ENCODE measurements around the gene FAM110A. TPM values are rescaled to one million over a fixed set of nuclear protein-coding genes. Genes with fewer than 3 reads are reported as not detected.

Gene FAM110A
- total RNA-seq, 2 experiments from 2014 or later, result 15.4 to 16.2 TPM

DNA sequence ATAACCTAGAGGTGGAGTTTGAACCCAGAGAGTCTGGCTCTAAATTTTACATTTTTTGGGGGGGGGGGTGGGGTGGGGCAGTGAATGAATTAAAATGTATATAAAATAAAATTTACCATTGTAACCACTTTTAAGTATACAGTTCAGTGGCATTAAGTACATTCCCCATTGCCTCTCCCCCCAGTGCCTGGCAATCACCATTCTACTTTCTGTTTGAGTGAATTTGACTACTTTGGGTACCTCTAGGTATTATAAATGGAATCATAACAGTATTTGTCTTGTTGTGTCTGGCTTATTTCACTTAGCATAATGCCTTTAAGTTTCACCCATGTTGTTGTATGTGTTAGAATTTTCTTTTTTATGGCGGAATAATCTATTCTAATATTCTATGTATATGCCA lies 2.7 kb downstream of the FAM110A start:
- intact Hi-C loops (cut with micrococcal nuclease), result loop anchor here (1.0 to 10.0 kb wide), 3 partner anchors 8 to 829 kb away; no protein-coding TSS in a partner anchor
- CTCF ChIA-PET, result no interaction called here
- Mint-ChIP-seq H3K9me3 (peaks cover 4% of the 10 kb centered on the region), H3K4me1 (ENCODE audit: low read depth) (peaks cover 41% of the 10 kb centered on the region), H3K27ac (peak overlapping the region; percentile 87), H3K4me3 (peak overlapping the region; percentile 4), H3K27me3 (ENCODE audit: low read depth) (no peaks in the 10 kb centered on the region), H3K36me3 (ENCODE audit: low read depth) (no peaks in the 10 kb centered on the region)
- DNase-seq, result peak; percentile 70

DNA sequence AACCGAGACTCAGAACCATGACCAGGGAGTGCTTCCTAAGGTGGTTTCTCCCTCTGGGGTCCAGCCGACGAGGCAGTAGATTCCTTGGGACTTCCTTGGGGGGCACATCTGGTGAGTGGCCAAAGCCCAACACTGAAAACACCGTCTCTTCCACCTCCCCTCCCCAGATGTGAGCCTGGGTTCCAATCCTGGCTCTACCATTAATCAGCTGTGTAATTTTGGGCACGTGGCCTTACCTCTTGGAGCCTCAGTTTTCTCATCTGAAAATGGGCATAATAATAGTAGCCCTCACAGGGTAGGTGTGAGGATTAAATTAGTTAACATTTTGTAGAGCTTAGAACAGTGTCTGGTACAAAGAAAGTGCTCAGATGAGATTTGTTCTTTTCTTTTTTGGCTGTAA lies 5.5 kb downstream of the FAM110A start:
- Mint-ChIP-seq H3K27me3 (ENCODE audit: low read depth) (no peaks in the 10 kb centered on the region), H3K36me3 (ENCODE audit: low read depth) (no peaks in the 10 kb centered on the region), H3K4me1 (ENCODE audit: low read depth) (peaks cover 47% of the 10 kb centered on the region), H3K4me3 (no peak overlapping the region), H3K9me3 (peaks cover 4% of the 10 kb centered on the region), H3K27ac (no peak overlapping the region)
- CTCF ChIA-PET, result interaction anchor here (0.9 kb wide), 1 partner anchor 117 kb away, joined by 3 read pairs; no protein-coding TSS in a partner anchor
- intact Hi-C loops (cut with micrococcal nuclease), result loop anchor here (5.0 to 10.0 kb wide), 2 partner anchors 373 to 826 kb away; no protein-coding TSS in a partner anchor
- no peak for DNase-seq

DNA sequence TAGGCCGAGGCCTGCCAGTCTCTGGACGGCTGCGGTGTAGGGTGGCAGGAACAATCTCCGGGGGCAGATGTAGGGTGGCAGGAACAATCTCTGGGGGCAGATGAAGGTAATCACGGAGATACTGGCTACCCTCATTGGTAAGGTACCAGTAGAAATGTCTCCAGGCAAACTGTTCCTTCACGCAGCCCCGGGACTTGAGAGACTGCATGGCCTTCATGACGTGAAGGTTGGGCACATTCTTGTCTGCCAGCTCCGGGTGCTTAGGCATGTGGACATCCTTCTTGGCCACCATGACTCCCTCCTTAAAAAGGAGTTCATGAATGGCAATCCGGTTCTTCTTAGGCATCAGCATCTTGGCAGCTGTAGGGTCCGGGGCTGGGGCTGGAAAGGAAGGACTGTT lies 6.1 kb downstream of the FAM110A start:
- Mint-ChIP-seq H3K27ac (no peak overlapping the region), H3K4me3 (no peak overlapping the region), H3K4me1 (ENCODE audit: low read depth) (peaks cover 49% of the 10 kb centered on the region), H3K9me3 (peaks cover 4% of the 10 kb centered on the region), H3K27me3 (ENCODE audit: low read depth) (no peaks in the 10 kb centered on the region), H3K36me3 (ENCODE audit: low read depth) (no peaks in the 10 kb centered on the region)
- CTCF ChIA-PET, result interaction anchor here (0.9 kb wide), 1 partner anchor 116 kb away, joined by 3 read pairs; no protein-coding TSS in a partner anchor
- intact Hi-C loops (cut with micrococcal nuclease), result loop anchor here (5.0 to 10.0 kb wide), 3 partner anchors 373 to 825 kb away; partner anchors contain the start of gene SNPH
- no peak for DNase-seq

DNA sequence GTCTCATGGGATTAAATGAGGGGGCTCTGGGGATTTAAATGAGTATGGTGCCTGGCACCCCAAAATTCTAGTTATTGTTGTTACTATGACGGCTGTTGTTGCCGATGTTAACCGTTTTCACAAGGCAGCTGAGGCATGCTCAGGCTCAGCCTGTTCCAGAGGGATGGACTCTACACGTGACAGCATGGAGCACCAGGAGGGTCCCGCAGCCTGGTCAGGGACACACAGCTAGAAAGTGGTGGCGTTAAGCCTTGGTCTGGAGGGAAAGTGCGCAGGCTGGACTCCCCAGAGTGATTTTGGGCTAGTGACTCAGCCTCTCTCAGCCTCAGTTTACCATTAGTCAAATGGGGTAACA lies 7.0 kb downstream of the FAM110A start:
- DNase-seq, result no peak
- Mint-ChIP-seq H3K36me3 (ENCODE audit: low read depth) (no peaks in the 10 kb centered on the region), H3K27me3 (ENCODE audit: low read depth) (no peaks in the 10 kb centered on the region), H3K9me3 (peaks cover 4% of the 10 kb centered on the region), H3K27ac (no peak overlapping the region), H3K4me3 (peak overlapping the region; percentile 49), H3K4me1 (ENCODE audit: low read depth) (peaks cover 42% of the 10 kb centered on the region)
- intact Hi-C loops (cut with micrococcal nuclease), result loop anchor here (5.0 kb wide), 1 partner anchor 427 kb away; the partner anchor contains the start of gene SNPH
- CTCF ChIA-PET, result no interaction called here

DNA sequence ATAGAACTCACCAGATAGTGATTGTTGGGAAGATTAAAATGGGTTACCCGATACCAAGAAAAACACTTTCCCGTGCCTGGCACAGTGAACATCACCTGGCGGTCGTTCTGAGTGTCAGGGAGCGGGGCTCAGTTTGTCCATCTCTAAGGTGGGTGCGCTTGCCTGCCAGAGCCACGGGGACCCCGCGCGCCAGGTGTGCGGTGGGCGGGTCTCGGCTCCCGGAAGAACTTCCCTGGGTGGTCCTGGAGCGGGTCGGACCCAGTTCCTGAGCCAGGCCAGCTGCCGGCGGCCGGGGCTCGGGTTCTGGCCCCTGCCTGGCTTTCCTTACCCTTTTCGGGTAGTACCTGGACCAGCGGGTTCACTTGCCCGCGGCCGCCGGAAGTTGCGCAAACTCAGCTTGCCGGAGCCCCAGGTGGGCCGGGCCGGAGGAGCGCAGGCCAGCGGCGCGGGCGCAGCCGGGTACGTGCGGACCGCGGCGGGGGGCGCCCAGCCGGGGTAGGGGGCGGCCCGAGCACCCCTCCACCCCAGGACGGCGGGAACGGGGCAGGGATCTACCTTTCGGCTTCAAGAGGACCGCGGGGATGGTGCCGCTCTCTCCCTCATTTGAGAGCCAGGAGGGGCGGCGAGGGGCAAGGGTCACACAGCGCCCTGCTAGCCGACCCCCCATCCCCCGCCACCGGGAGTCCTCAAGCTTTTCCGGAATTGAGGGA lies 7.5 kb downstream of the FAM110A start:
- H3K27me3 Mint-ChIP-seq (ENCODE audit: low read depth), result no peaks in the 10 kb centered on the region
- H3K27ac Mint-ChIP-seq, result no peak overlapping the region
- H3K4me1 Mint-ChIP-seq (ENCODE audit: low read depth), result peaks cover 40% of the 10 kb centered on the region
- intact Hi-C loops (cut with micrococcal nuclease), result loop anchor here (5.0 kb wide), 1 partner anchor 426 kb away; the partner anchor contains the start of gene SNPH
- CTCF ChIA-PET, result no interaction called here
- DNase-seq, result peak; percentile 43
- peaks cover 2% of the 10 kb centered on the region for H3K36me3 Mint-ChIP-seq (ENCODE audit: low read depth)
- peaks cover 4% of the 10 kb centered on the region for H3K9me3 Mint-ChIP-seq
- peak overlapping the region; percentile 66 for H3K4me3 Mint-ChIP-seq

GRCh38 chr20:841568-842546 lies 8.3 kb downstream of the FAM110A start:
- Mint-ChIP-seq H3K9me3 (peaks cover 4% of the 10 kb centered on the region), H3K4me1 (ENCODE audit: low read depth) (peaks cover 41% of the 10 kb centered on the region), H3K27me3 (ENCODE audit: low read depth) (no peaks in the 10 kb centered on the region), H3K4me3 (peak overlapping the region; percentile 66), H3K27ac (no peak overlapping the region), H3K36me3 (ENCODE audit: low read depth) (peaks cover 4% of the 10 kb centered on the region)
- intact Hi-C loops (cut with micrococcal nuclease), result loop anchor here (5.0 kb wide), 1 partner anchor 425 kb away; the partner anchor contains the start of gene SNPH
- no peak for DNase-seq
- CTCF ChIA-PET, result no interaction called here

DNA sequence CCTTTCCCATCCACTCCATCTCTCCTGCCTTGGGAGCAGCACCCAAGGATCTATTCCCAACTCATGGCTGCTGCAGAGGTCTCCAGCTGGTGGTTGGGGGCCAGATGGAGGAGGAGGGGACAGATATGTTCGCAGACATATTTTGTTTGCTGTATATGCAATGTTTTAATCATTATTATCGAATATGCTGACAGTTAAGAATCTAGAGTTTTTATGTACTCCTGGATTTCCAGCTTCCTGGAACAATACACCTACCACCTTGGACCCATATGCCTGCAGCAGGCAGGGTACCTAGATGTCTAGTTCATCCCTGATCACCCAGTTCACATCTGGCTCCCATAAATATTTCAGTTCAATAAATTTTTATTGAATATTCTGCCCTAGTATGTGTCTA lies 9.0 kb downstream of the FAM110A start:
- H3K4me1 Mint-ChIP-seq (ENCODE audit: low read depth), result peaks cover 42% of the 10 kb centered on the region
- intact Hi-C loops (cut with micrococcal nuclease), result loop anchor here (5.0 kb wide), 1 partner anchor 425 kb away; the partner anchor contains the start of gene SNPH
- peaks cover 5% of the 10 kb centered on the region for H3K36me3 Mint-ChIP-seq (ENCODE audit: low read depth)
- H3K27ac Mint-ChIP-seq, result no peak overlapping the region
- CTCF ChIA-PET, result no interaction called here
- H3K4me3 Mint-ChIP-seq, result no peak overlapping the region
- no peak for DNase-seq
- peaks cover 1% of the 10 kb centered on the region for H3K9me3 Mint-ChIP-seq
- no peaks in the 10 kb centered on the region for H3K27me3 Mint-ChIP-seq (ENCODE audit: low read depth)

GRCh38 chr20:843912-844311 lies 10.4 kb downstream of the FAM110A start:
- peaks cover 41% of the 10 kb centered on the region for H3K4me1 Mint-ChIP-seq (ENCODE audit: low read depth)
- no peak overlapping the region for H3K4me3 Mint-ChIP-seq
- CTCF ChIA-PET, result interaction anchor here (0.6 to 1.0 kb wide), 3 partner anchors 17 to 370 kb away, joined by 3 to 5 read pairs (median 3); no protein-coding TSS in a partner anchor
- H3K27me3 Mint-ChIP-seq (ENCODE audit: low read depth), result no peaks in the 10 kb centered on the region
- intact Hi-C loops (cut with micrococcal nuclease), result loop anchor here (1.0 to 5.0 kb wide), 2 partner anchors 8 to 423 kb away; partner anchors contain the start of gene SNPH
- H3K27ac Mint-ChIP-seq, result no peak overlapping the region
- peaks cover 5% of the 10 kb centered on the region for H3K36me3 Mint-ChIP-seq (ENCODE audit: low read depth)
- DNase-seq, result peak; percentile 8
- H3K9me3 Mint-ChIP-seq, result no peaks in the 10 kb centered on the region

DNA sequence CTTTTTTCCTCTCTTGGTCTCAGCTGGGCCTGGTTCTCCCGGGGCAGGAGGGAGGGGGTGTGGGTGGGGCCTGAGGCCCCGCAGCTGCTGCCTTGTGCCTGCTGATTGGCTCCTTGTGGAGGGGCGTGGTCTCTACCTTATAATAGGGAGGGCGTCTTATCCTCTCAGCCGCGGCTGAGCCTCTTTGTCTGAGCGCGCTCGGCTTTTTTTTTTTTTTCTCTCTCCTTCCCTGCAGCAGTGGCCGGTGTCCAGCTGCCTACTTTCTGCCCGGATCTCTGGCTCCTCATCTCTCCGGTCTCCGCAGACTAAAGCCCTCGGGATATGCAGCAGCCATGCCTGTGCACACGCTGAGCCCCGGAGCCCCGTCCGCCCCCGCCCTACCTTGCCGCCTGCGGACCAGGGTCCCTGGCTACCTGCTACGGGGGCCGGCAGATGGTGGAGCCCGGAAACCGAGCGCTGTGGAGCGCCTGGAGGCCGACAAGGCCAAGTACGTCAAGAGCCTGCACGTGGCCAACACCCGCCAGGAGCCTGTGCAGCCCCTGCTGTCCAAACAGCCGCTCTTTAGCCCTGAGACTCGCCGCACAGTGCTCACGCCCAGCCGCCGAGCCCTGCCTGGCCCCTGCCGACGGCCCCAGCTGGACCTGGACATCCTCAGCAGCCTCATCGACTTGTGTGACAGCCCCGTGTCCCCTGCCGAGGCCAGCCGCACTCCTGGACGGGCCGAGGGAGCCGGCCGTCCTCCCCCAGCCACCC lies 11.1 kb downstream of the FAM110A start:
- H3K36me3 Mint-ChIP-seq (ENCODE audit: low read depth), result peaks cover 5% of the 10 kb centered on the region
- H3K9me3 Mint-ChIP-seq, result no peaks in the 10 kb centered on the region
- CTCF ChIA-PET, result interaction anchor here (0.6 to 1.0 kb wide), 3 partner anchors 18 to 369 kb away, joined by 3 to 5 read pairs (median 3); no protein-coding TSS in a partner anchor
- intact Hi-C loops (cut with micrococcal nuclease), result loop anchor here (1.0 to 5.0 kb wide), 2 partner anchors 8 to 423 kb away; partner anchors contain the start of gene SNPH
- peaks cover 43% of the 10 kb centered on the region for H3K4me1 Mint-ChIP-seq (ENCODE audit: low read depth)
- peak overlapping the region; percentile 75 for H3K4me3 Mint-ChIP-seq
- peak; percentile 95 for DNase-seq
- no peaks in the 10 kb centered on the region for H3K27me3 Mint-ChIP-seq (ENCODE audit: low read depth)
- peak overlapping the region; percentile 41 for H3K27ac Mint-ChIP-seq

GRCh38 chr20:845226-845868 lies 11.8 kb downstream of the FAM110A start:
- H3K27ac Mint-ChIP-seq, result peak overlapping the region; percentile 83
- intact Hi-C loops (cut with micrococcal nuclease), result no loop called here
- H3K9me3 Mint-ChIP-seq, result no peaks in the 10 kb centered on the region
- peaks cover 5% of the 10 kb centered on the region for H3K36me3 Mint-ChIP-seq (ENCODE audit: low read depth)
- H3K4me1 Mint-ChIP-seq (ENCODE audit: low read depth), result peaks cover 47% of the 10 kb centered on the region
- H3K27me3 Mint-ChIP-seq (ENCODE audit: low read depth), result no peaks in the 10 kb centered on the region
- peak overlapping the region; percentile 75 for H3K4me3 Mint-ChIP-seq
- peak; percentile 18 for DNase-seq
- CTCF ChIA-PET, result interaction anchor here (1.5 kb wide), 1 partner anchor 10 kb away, joined by 5 read pairs; no protein-coding TSS in a partner anchor
